Subcutaneous adipose tissue (tissue), 4 donors: ENCODE data around the gene CCNI2. TPM values are rescaled to one million over a fixed set of nuclear protein-coding genes. Genes with fewer than 3 reads are reported as not detected.

Experiments
- CTCF ChIP-seq: fragments of 450-650 bp; IDR thresholded peaks from one replicate; pipeline ENCODE4 v1.5.1; 2016; ENCODE audit warnings: low read depth, mild to moderate bottlenecking, control low read depth, antibody characterized with exemption, moderate library complexity
- total RNA-seq, 4 donors: library from RNA; depleted of rRNA; stranded (reverse); fragments of >200 nt; gene quantifications; one replicate each; pipeline ENCODE4 v1.1.0, GENCODE V29; 2016

The CCNI2 gene
- total RNA-seq, 4 donors from 2014 or later = not detected

GRCh38 chr5:132768485-132768868 lies 21.3 kb downstream of the CCNI2 start:
- TF ChIP-seq CTCF = no peak

DNA sequence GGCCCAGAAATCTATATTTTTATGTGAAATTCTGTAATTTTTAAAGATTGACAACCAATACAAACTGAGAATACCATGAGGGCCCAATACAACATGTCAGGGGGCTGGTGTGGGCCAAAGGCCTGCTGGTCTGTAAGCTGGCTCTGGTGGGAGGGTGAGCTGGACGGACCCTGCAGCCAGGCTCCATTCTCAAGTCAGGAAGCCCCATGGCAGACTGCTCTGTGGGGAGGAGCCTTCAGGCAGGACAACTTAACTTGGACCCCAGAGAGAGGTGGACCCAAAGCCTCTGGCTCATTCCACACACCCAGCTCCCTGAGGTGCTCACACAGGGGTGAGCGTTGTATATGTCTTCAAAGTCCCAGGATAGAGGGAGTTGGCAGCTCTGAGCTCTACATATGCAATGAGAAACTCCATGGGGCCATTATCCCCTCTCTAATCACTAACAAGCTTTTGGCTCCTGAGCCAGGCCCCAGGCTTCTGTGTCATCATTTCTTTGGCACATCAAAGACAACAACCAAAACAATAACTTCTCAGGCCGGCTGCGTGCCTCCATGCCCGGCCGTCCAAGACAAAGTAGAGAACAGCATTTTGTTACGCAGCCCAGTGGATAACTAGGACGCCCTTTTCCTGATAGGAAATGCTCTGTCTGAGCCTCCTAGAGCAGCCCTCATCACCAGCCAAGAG lies 23.4 kb downstream of the CCNI2 start:
- no peak for TF ChIP-seq CTCF

- no peak for TF ChIP-seq CTCF
Observed at GRCh38 chr5:132771503-132771998, 24.3 kb downstream of the CCNI2 start.

DNA sequence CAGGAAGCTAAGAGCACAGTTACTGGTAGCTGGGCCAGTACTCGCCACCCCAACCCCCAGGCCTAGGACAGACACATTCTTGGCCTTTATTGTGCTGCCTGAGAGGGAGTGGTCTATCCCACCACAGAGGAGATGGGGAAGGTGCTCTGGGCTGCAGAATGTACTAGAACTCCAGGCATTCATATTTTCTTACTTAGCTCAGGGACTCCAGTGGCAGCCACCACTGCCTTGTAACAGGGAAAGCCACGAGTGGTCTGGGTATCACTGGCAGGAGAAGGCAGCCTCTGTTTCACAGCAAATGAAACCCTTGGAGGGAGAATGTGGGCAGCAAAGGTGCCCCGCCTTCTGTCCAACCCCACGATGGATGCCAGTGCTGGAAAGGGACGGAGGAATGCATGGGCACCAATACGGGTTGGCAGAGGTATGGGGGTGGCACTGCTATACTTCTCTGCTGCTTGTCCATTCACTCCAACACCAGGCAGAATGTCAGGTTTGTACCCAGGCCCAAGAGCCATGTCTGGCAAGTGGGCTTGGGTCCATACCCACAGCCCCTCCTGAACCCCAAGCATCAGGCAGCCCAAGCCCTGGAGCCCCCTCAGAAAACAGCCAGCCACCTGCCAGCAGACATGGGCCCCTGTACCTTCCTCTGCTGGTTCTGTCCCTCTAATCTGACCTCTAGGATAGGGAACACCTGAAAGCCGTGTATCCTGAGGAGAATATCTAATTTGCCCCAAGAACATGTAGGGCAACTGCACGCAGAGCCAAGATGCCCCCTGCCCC lies 25.3 kb downstream of the CCNI2 start:
- TF ChIP-seq CTCF = no peak

DNA sequence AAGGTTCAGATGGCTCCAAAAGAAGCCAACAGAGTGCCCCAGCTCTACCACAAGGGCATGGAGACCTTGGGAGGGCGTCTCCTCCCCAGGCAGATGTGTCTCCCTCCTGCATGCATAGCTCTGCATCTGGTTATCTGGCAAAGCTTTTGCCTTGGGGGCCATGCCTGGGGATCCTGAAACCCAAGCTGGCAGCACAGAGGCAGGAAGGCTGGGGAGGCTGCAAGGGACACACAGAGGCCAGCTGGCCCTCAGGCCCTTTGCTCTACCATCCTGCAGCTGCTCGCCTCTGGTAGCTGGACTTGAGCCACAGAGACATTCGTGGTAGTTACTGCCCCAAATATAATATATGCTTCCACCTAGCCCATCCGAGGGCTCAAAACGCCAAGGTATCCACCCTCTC lies 25.9 kb downstream of the CCNI2 start:
- TF ChIP-seq CTCF = no peak

DNA sequence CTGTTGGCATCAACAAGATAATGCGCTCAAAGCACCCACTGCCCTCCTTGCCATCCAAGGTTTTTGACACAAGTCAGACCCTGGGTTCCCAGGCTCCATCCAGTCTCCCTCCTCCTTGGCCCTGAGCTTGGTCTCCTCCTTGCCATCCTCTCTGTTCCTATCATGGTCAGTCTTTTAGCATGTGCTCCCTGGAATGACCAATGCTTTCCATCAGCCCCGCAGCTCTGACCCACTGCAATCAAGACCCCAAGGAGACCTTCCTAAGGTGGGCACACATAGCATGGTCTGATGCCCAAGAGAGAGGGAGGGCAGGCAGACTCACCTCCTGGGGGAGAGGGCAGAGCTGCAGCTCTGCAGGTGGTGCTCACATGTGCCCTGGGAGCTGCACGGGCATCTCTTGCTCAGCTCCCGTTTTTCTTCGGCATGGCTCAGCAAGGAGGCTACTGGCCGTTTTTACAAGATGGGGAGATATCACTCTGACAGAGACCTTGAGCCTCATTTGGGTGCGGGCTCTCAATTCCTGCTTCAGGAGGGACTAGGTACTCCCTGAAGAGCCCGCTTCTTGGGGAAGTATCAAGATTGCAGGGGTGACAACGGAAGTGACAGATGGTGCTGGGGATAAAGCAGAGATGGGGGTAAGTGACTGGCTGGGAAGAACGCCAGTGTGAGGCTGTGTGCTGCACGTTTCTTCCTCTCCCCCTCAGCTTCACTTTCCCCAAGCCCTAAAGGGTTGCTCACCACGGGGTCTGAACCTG lies 26.6 kb downstream of the CCNI2 start:
- no peak for TF ChIP-seq CTCF

DNA sequence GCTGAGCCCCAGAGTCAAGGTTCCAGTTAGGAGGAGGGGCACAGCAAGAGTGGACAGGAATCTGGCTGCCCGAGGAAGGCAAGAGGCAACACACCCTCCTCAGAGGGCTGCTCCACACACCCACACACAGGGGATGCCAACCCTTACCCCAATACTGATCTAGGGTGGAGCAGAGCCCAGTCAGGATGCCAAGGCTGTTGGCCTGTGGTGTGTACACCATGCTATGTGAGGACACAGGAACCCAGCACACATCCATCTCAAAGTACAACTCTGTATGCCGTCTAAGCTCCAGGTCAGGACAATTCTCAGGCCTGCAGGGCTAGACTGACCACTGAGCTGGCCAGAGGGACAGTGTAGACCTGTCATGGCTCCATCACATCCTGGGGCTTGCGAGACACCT lies 27.2 kb downstream of the CCNI2 start:
- TF ChIP-seq CTCF = no peak
